Ramos (cell line): ENCODE measurements around the gene IQSEC2.

Experiments used
- in situ Hi-C: fragments of 300-500 bp; cut with MboI; formaldehyde crosslinking; loops from one replicate; pipeline ENCODE4 v1.14.3; 2022; ENCODE audit warnings: low sequenced_read_pairs; ENCODE audit not compliant: unreplicated experiment

Gene IQSEC2

GRCh38 chrX:53281321-53281822 is at the start of gene IQSEC2:
TSS of gene IQSEC2 (minus strand) at chrX:53281584.
- in situ Hi-C loops, result no loop called here

DNA sequence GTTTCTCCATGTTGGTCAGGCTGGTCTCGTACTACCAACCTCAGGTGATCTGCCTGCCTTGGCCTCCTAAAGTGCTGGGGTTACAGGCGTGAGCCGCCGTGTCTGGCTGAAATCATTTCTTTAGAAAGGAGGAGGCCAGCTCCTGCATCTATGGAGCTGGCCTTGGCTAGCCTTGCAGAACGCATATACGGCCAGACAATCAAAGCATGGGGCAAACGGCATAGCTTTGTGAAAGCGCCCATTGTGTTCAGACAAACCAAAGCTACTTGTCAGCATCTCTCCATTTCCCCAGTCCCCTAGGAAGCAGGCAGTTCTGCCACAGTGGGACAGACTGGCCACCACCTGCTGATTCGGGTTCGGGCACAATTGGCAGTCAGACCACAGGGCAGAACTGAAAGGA is 48.9 kb upstream of the IQSEC2 start:
- in situ Hi-C loops, result no loop called here

GRCh38 chrX:53324803-53325202 is 43.4 kb upstream of the IQSEC2 start:
- in situ Hi-C loops, result no loop called here

GRCh38 chrX:53324085-53324484 is 42.7 kb upstream of the IQSEC2 start:
- in situ Hi-C loops, result no loop called here

DNA sequence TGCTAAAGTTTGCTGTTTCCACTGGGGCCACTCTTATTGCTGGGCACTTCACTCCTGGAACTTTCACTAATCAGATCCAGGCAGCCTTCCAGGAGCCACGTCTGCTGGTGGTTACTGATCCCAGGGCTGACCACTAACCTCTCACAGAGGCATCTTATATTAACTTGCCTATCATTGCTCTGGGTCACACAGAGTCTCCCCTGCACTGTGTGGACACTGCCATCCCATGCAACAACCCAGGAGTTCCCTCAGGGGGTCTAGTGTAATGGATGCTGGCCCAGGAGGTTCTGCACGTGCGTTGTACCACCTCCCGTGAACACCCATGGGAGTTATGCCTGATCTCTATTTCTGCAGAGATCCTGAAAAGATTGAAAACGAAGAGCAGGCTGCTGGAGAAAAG is 41.8 kb upstream of the IQSEC2 start:
- in situ Hi-C loops, result no loop called here

DNA sequence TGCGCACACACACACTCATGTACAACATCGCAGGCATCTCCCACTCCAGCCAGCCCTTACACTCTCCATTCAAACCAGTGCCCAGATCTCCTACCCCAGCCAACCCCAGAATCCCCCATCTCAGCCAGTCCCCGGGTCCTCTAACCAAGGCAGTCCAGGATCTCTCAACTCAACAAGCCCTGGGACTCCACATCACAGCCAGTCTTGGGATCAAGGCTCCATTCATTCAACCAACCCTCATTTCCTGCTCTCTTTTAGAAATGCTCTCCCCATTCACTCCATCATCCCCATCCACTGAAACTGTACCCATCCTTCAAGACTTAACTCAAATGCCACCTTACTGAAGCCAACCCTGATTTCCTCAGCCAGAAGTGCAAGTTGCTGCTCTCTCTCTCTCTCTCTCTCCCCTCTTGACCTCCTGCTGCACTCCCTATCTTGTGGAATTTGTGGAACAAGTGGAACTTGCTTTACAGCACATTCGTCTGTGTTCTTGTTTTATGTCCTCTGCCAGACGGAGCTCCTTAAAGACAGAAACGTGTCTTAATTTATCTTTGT is 40.6 kb upstream of the IQSEC2 start:
- in situ Hi-C loops, result no loop called here

- in situ Hi-C loops, result no loop called here
Observed at GRCh38 chrX:53321230-53321942, 40.0 kb upstream of the IQSEC2 start.

DNA sequence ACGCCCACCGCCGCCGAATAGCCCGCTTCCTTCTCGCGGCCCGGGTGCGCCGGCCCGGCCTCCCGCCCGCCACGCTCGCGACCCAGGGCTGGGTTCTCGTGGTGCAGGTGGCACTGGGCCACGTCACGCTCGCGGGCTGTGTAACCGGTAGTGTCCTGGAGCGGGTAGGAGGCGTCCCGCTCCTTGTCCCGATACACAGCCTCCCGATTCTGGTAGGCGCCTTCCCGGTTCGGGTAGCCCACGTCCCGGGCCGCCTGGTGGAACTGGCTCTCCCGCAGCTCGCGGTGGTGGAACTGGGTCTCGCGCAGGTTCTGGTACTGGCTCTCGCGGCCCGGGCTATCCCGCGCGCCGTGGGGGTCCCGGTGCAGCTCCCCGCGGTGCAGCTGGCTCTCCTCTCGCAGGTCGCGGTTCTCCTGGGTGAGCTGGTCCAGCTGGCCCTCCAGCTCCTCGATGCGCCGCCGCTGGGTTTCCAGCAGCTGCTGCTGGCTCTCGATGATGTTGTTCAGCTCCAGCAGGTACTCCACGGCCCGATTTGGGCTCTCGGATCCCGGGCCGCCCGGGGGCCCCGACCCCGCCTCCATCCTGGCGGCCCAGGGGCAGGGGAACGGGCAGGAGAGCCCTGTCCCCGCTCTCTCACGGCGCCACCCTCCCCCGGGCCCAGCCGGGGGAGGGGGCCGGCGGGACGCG is 39.3 kb upstream of the IQSEC2 start:
- in situ Hi-C loops, result no loop called here

DNA sequence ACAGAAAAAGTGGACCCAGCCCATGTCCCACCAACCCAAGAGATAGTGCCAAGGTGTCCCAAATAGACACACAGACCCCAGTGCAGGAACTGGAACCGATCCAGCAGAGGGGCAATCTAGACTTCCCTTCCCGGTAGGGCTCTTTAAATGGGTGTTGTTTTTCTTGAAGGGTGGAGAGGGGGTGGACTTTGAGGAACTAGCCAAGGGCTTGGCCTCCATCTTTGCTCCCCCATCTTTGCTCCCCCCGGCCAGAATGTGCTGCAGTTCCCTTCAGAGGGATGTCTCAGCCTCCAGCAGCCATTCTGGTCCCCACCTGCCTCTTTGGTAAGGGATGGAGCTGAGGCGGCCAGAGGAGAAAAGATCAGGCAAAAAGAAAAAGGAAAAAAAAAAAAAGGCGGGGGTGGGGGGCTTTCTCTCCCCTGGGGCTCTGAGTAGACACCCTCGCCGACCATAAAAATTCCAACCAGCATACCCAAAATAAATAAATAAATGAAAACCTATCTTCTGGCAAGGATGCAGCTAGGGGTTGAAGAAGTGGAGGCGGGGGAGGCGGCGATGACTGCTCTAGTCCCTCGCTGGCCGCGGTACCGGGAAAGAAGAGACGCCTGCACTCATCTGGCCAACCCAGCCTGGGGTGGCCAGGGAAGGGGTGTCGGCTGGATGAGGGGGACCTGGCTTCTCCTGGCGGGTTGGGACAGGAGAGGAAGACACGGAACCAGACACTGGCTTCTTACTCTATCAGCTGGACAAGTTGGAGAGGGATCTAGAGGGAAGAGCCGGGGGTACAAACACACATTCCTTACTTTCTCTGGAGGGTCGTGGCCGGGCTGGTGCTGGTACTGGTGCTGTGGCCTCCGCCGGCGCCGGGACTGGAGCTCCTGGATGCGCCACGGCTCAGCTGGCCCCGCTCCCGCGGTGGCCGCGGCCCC is 38.5 kb upstream of the IQSEC2 start:
- in situ Hi-C loops, result loop anchor here (10.0 kb wide), 2 partner anchors 125 to 165 kb away; no protein-coding TSS in a partner anchor

- in situ Hi-C loops, result loop anchor here (10.0 kb wide), 2 partner anchors 126 to 166 kb away; no protein-coding TSS in a partner anchor
Observed at GRCh38 chrX:53318766-53319353, 37.5 kb upstream of the IQSEC2 start.

DNA sequence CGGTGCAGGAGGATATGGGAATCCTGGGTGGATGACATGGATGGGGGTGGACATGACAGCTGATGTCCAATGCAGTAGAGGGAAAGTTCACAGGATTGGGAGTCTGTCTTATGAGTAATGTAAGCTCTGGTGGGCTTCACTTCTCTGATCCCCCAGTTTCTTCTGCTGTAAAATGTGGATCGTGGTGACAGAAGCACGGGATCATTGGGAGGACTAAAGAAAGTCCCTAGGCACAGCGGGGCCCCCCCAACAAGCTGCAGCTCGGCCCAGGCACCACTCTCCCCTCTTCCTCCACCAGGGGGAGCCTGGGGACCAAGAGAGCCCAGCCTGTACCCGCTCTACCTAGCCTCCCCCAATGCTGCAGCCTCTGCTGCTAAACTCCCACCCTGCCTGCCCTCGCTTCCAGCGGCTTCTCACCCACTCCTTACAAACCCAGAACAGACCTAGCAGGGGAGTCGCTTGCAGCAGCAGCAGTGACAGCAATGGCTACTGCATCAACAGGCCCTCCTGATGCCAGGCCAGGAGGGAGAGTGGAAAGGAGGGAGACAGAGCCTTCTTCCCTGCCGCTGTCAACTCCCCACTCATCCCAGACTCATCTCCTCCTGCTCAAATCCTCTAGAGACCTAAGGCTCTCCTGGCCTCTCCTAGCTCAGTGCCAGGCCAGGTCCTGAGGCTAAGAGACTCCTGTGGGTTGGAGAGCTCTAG is 36.1 kb upstream of the IQSEC2 start:
- in situ Hi-C loops, result loop anchor here (10.0 kb wide), 2 partner anchors 127 to 167 kb away; no protein-coding TSS in a partner anchor

DNA sequence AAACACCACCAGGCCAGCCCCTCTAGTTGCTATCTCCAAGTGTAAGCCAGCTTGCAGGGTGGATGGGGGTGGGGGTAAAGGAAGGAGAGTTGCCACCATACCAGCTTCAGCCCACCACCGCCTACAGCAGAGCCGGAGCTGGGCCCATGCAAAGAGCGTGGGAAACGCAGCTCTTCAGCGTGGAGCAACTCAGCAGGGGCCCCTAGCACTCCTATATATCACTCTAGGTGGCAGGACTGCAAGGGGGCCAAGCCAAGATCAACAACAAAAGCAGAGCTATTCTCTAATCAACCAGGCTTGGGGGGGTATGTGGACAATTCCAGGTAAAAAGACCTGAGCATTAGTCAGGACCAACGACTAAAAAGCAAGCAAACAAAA is 35.5 kb upstream of the IQSEC2 start:
- in situ Hi-C loops, result loop anchor here (10.0 kb wide), 2 partner anchors 128 to 168 kb away; no protein-coding TSS in a partner anchor

DNA sequence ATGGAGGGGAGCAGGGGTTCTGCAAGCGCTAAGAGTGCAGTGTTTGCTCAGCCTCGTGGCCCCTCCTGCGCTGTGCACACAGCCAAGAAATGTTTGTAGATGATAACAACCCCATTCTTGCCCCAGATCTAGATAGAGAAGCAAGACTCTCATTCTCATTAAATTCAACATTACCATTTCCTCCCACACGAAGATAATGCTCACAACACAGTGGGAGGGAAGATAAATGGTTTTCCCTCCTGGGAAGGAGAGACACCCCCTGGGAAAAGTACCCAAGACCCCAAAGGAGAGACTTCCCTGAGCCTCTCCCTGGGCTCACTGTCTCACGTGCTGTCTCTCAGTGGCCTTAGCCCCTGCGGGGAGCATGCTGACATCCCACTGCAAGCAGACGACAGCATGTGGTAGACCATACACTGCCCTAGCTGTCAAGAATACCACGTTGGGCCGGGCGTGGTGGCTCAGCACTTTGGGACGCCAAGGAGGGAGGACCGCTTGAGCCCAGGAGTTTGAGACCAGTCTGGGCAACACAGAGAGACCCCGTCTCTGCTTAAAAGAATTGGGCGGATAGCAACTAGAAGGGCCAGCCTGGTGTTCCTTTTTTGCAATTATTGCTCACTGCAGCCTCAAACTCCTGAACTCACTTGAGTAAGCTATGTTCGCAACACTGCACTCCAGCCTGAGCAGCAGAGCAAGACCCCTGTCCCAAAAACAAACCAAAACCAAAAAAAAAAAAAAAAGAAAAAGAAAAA is 34.9 kb upstream of the IQSEC2 start:
- in situ Hi-C loops, result loop anchor here (10.0 kb wide), 2 partner anchors 129 to 169 kb away; no protein-coding TSS in a partner anchor

GRCh38 chrX:53313728-53314105 is 32.3 kb upstream of the IQSEC2 start:
- in situ Hi-C loops, result loop anchor here (10.0 kb wide), 2 partner anchors 131 to 171 kb away; no protein-coding TSS in a partner anchor

- in situ Hi-C loops, result loop anchor here (10.0 kb wide), 2 partner anchors 132 to 172 kb away; no protein-coding TSS in a partner anchor
Observed at GRCh38 chrX:53312946-53313727, 31.8 kb upstream of the IQSEC2 start.

DNA sequence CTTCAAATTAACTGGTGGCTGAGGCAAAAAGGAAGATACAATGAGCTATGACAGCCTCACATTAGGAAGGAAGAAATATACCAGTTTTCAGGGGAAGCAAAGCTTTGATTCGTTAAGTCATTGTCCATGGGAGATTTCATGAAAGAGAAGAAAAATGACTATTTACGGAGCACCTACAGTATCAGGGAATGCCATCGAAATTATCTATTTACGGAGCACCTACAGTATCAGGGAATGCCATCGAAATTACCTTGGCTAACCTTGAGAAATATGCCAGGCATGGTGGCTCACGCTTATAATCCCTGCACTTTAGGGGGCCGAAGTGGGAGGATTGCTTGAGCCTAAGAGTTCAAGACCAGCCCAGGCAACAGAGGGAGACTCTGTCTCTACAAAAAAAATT is 28.5 kb upstream of the IQSEC2 start:
- in situ Hi-C loops, result loop anchor here (10.0 kb wide), 2 partner anchors 135 to 175 kb away; no protein-coding TSS in a partner anchor

GRCh38 chrX:53308836-53309235 is 27.5 kb upstream of the IQSEC2 start:
- in situ Hi-C loops, result no loop called here
